ENCODE results near the gene TMEM151A. TPM values are rescaled to one million over a fixed set of nuclear protein-coding genes. Genes with fewer than 3 reads are reported as not detected.

TMEM151A gene
- total RNA-seq, 1 donor, result 0.36 TPM

DNA sequence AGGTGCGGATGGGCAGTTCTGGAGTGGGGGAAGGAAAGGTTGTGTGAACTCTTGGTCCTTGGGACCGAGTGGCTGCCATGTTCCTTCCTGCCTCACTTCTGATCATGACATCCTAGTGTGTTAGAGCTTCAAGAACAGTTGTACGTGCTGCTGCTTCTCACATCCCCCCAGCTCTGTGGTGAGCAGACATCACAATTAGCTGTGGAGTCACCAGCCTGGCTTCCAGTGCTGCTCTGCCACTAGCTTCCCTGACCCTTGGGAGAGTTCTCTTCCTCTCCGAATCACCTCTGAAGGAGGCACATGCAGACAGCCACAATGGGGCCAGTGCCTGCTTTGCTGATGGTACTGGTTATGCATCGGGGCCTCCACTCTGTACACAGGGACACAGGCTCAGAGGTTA, 29.5 kb upstream of the TMEM151A start:
- H3K9me3 ChIP-seq (ENCODE audit: low read depth, low read length), result no peaks in the 10 kb centered on the region
- TF ChIP-seq, protein P1, sequence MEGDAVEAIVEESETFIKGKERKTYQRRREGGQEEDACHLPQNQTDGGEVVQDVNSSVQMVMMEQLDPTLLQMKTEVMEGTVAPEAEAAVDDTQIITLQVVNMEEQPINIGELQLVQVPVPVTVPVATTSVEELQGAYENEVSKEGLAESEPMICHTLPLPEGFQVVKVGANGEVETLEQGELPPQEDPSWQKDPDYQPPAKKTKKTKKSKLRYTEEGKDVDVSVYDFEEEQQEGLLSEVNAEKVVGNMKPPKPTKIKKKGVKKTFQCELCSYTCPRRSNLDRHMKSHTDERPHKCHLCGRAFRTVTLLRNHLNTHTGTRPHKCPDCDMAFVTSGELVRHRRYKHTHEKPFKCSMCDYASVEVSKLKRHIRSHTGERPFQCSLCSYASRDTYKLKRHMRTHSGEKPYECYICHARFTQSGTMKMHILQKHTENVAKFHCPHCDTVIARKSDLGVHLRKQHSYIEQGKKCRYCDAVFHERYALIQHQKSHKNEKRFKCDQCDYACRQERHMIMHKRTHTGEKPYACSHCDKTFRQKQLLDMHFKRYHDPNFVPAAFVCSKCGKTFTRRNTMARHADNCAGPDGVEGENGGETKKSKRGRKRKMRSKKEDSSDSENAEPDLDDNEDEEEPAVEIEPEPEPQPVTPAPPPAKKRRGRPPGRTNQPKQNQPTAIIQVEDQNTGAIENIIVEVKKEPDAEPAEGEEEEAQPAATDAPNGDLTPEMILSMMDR (IDR thresholded peaks at IDR 0.05; ENCODE audit: extremely low read depth, low read depth, low read length), result no peak
- H3K27me3 ChIP-seq (ENCODE audit: insufficient read depth, low read length), result no peaks in the 10 kb centered on the region

DNA sequence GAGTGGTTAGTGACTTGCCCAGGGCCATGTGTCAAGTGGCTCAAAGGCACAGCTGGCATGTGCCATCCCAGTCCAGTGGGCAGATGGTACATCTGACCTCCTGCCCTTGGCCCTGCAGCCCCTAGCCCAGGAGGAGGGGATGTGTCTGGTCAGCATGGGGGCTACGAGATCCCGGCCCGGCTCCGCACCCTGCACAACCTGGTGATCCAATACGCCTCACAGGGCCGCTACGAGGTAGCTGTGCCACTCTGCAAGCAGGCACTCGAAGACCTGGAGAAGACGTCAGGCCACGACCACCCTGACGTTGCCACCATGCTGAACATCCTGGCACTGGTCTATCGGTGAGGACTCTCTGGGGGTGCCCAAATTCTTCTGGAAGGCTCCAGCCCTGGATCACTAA, 29.0 kb upstream of the TMEM151A start:
- no peaks in the 10 kb centered on the region for H3K9me3 ChIP-seq (ENCODE audit: low read depth, low read length)
- peaks cover 36% of the 10 kb centered on the region for H3K36me3 ChIP-seq (ENCODE audit: insufficient read depth, low read length)
- peaks cover 13% of the 10 kb centered on the region for H3K4me1 ChIP-seq (ENCODE audit: insufficient read depth, low read length)
- no peaks in the 10 kb centered on the region for H3K27me3 ChIP-seq (ENCODE audit: insufficient read depth, low read length)
- DNase-seq (ENCODE audit: insufficient read length, low spot score, missing footprints), result no peak
- peaks cover 18% of the 10 kb centered on the region for H4K20me1 ChIP-seq (ENCODE audit: insufficient read depth, low read length)
- no peak overlapping the region for H3K27ac ChIP-seq (ENCODE audit: low read depth, low read length)
- H3K4me3 ChIP-seq (ENCODE audit: insufficient read depth, low read length), result no peak overlapping the region
- peaks cover 19% of the 10 kb centered on the region for H3K79me2 ChIP-seq (ENCODE audit: insufficient read depth, low read length)
- H2AFZ ChIP-seq (ENCODE audit: low read length), result no peak overlapping the region
- no peak overlapping the region for H3K4me2 ChIP-seq (ENCODE audit: insufficient read depth, low read length)
- TF ChIP-seq, protein P1 (IDR thresholded peaks at IDR 0.05; ENCODE audit: extremely low read depth, low read depth, low read length), result no peak

More for the DNA sequence above, 29.5 kb upstream of the TMEM151A start:
- H3K36me3 ChIP-seq (ENCODE audit: insufficient read depth, low read length), result peaks cover 36% of the 10 kb centered on the region
- peaks cover 19% of the 10 kb centered on the region for H3K79me2 ChIP-seq (ENCODE audit: insufficient read depth, low read length)
- peaks cover 18% of the 10 kb centered on the region for H4K20me1 ChIP-seq (ENCODE audit: insufficient read depth, low read length)
- no peak overlapping the region for H2AFZ ChIP-seq (ENCODE audit: low read length)
- H3K4me3 ChIP-seq (ENCODE audit: insufficient read depth, low read length), result no peak overlapping the region
- H3K4me2 ChIP-seq (ENCODE audit: insufficient read depth, low read length), result no peak overlapping the region
- H3K27ac ChIP-seq (ENCODE audit: low read depth, low read length), result no peak overlapping the region
- peaks cover 13% of the 10 kb centered on the region for H3K4me1 ChIP-seq (ENCODE audit: insufficient read depth, low read length)
- DNase-seq (ENCODE audit: insufficient read length, low spot score, missing footprints), result no peak

DNA sequence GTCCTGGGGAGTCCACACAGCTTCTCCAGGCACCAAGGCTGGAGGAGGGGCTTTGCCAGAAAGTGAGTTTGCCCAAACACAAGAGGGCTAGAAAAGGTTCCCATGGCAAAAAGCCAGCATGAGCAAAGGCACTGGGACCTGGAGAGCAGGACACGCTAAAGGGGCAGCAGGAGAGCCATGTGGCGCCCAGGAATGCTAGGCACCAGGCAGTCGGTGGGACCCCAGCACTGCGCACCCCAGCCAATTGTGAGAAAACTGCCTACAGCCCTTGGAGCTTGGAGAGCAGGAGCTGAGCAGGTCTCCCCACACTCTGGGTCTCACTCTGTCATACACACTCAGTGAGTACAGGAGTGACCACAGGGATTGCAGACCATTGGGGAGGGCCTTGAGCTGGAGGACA, 28.5 kb upstream of the TMEM151A start:
- no peaks in the 10 kb centered on the region for H3K9me3 ChIP-seq (ENCODE audit: low read depth, low read length)
- no peak overlapping the region for H3K4me2 ChIP-seq (ENCODE audit: insufficient read depth, low read length)
- H3K36me3 ChIP-seq (ENCODE audit: insufficient read depth, low read length), result peaks cover 36% of the 10 kb centered on the region
- no peak overlapping the region for H3K27ac ChIP-seq (ENCODE audit: low read depth, low read length)
- H3K79me2 ChIP-seq (ENCODE audit: insufficient read depth, low read length), result peaks cover 15% of the 10 kb centered on the region
- H3K4me3 ChIP-seq (ENCODE audit: insufficient read depth, low read length), result no peak overlapping the region
- H3K4me1 ChIP-seq (ENCODE audit: insufficient read depth, low read length), result peaks cover 19% of the 10 kb centered on the region
- no peak overlapping the region for H2AFZ ChIP-seq (ENCODE audit: low read length)
- TF ChIP-seq, protein P1 (IDR thresholded peaks at IDR 0.05; ENCODE audit: extremely low read depth, low read depth, low read length), result no peak
- DNase-seq (ENCODE audit: insufficient read length, low spot score, missing footprints), result no peak
- peaks cover 18% of the 10 kb centered on the region for H4K20me1 ChIP-seq (ENCODE audit: insufficient read depth, low read length)
- H3K27me3 ChIP-seq (ENCODE audit: insufficient read depth, low read length), result no peaks in the 10 kb centered on the region

DNA sequence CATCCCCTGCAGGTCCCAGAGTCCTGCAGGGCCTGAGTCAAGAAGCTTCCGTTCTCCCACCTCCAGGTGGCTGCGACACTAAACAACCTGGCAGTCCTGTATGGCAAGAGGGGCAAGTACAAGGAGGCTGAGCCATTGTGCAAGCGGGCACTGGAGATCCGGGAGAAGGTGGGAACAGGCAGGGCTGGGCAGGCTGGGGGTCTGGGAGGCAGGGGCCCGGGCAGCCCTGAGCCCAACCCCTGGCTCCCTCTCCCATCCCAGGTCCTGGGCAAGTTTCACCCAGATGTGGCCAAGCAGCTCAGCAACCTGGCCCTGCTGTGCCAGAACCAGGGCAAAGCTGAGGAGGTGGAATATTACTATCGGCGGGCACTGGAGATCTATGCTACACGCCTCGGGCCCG, 27.9 kb upstream of the TMEM151A start:
- TF ChIP-seq, protein P1 (IDR thresholded peaks at IDR 0.05; ENCODE audit: extremely low read depth, low read depth, low read length), result no peak
- no peak overlapping the region for H3K4me3 ChIP-seq (ENCODE audit: insufficient read depth, low read length)

More for the DNA sequence above, 27.9 kb upstream of the TMEM151A start:
- no peak overlapping the region for H2AFZ ChIP-seq (ENCODE audit: low read length)
- H3K27ac ChIP-seq (ENCODE audit: low read depth, low read length), result no peak overlapping the region
- H3K79me2 ChIP-seq (ENCODE audit: insufficient read depth, low read length), result peaks cover 14% of the 10 kb centered on the region
- H3K4me1 ChIP-seq (ENCODE audit: insufficient read depth, low read length), result peaks cover 16% of the 10 kb centered on the region
- no peaks in the 10 kb centered on the region for H3K9me3 ChIP-seq (ENCODE audit: low read depth, low read length)
- H3K27me3 ChIP-seq (ENCODE audit: insufficient read depth, low read length), result no peaks in the 10 kb centered on the region
- H3K36me3 ChIP-seq (ENCODE audit: insufficient read depth, low read length), result peaks cover 36% of the 10 kb centered on the region
- H4K20me1 ChIP-seq (ENCODE audit: insufficient read depth, low read length), result peaks cover 15% of the 10 kb centered on the region
- no peak for DNase-seq (ENCODE audit: insufficient read length, low spot score, missing footprints)
- no peak overlapping the region for H3K4me2 ChIP-seq (ENCODE audit: insufficient read depth, low read length)
